ENCODE data around the gene LY6G6F.

LY6G6F gene

DNA sequence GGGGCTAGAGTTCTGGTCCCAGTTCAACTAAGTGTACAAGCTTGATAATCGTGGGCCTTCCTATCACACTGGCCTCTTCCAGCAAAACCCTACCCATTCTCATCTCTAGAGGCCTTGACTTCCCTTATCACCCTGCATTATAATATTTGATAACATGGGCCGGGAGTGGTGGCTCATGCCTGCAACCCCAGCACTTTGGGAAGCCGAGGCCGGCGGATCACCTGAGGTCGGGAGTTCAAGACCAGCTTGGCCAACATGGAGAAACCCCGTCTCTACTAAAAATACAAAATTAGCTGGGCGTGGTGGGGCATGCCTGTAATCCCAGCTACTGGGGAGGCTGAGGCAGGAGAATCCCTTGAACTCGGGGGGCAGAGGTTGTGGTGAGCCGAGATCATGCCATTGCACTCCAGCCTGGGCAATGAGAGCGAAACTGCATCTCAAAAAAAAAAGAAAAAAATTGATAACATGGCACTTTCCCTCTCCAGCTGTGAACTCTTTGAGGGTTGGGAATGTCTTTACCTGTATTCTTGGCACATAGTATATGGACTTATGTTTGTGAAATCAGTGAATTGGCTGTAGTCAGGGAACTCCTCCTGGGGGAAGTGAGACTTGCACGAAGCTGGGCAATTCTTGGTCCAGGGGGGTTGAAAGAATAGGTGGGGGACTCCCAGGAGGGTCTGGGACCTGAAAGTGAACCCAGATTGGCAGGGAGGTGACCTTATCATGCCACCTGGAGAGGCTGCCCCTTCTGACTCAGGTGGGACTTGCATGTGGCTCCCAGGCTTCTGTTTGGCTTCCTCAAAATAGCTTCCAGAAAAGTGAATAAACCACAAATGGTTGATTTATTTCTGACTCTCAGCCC, 45.2 kb upstream of the LY6G6F start:
- Histone ChIP-seq H4K20me1 (ENCODE audit: low read depth, low read length) (no peaks in the 10 kb centered on the region), H3K27me3 (ENCODE audit: low read length) (no peaks in the 10 kb centered on the region), H3K27ac (ENCODE audit: low read depth, low read length) (peak overlapping the region; percentile 66), H3K9me2 (replicated peaks; ENCODE audit: insufficient read depth, low read length) (no peaks in the 10 kb centered on the region), H3K36me3 (ENCODE audit: low read length) (no peaks in the 10 kb centered on the region), H2AFZ (ENCODE audit: low read depth, low read length, severe bottlenecking) (no peak overlapping the region), H3F3A (ENCODE audit: insufficient read depth) (peaks cover 28% of the 10 kb centered on the region), H3K79me2 (ENCODE audit: insufficient read depth, low read length) (peaks cover 52% of the 10 kb centered on the region), H3K4me3 (ENCODE audit: insufficient read depth, low read length, poor library complexity, severe bottlenecking) (peak overlapping the region; percentile 75), H3K9me3 (ENCODE audit: insufficient read depth, low read length) (no peaks in the 10 kb centered on the region), H3K4me2 (ENCODE audit: low read depth, low read length, poor library complexity, severe bottlenecking) (peak overlapping the region; percentile 81), H3K9ac (ENCODE audit: low read length) (peak overlapping the region; percentile 76)
- no peak for TF ChIP-seq EZH2phosphoT487 (conservative IDR thresholded peaks at IDR 0.05; ENCODE audit: low read length)
- TF ChIP-seq, protein P1, sequence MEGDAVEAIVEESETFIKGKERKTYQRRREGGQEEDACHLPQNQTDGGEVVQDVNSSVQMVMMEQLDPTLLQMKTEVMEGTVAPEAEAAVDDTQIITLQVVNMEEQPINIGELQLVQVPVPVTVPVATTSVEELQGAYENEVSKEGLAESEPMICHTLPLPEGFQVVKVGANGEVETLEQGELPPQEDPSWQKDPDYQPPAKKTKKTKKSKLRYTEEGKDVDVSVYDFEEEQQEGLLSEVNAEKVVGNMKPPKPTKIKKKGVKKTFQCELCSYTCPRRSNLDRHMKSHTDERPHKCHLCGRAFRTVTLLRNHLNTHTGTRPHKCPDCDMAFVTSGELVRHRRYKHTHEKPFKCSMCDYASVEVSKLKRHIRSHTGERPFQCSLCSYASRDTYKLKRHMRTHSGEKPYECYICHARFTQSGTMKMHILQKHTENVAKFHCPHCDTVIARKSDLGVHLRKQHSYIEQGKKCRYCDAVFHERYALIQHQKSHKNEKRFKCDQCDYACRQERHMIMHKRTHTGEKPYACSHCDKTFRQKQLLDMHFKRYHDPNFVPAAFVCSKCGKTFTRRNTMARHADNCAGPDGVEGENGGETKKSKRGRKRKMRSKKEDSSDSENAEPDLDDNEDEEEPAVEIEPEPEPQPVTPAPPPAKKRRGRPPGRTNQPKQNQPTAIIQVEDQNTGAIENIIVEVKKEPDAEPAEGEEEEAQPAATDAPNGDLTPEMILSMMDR (IDR thresholded peaks at IDR 0.05; ENCODE audit: insufficient read depth, low read length, poor library complexity, severe bottlenecking): no peak

DNA sequence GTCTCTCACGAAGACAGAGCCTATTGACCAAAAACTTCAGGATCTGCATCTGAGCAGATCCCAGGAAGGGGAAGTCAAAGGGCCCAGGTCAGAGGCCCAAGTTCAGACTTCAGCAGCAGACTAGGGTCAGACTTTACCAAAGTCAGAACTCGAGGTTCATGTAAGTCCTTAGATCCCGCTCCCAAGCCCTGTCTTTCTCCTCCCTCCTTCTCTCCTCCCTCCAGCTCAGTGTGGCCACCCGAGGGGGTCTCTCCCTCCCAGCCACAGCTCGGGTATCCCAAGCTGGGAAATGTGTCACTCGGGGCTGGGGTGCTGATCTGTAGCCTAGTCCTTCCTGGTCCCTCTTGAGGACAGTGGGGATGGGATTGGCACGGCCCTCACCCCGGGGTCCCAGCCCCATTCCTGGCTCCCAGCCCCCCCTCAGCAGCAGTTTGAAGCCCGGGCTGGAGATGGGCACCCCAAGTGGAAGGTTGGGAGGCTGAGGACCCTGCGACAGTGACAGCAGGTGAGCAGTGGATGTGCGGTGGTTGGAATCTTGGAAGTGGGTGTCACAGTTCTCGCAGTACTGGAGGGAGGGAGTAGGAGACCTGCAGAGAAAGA, 44.4 kb upstream of the LY6G6F start:
- 0 out of 2 replicates have a peak, but pooled peaks cover 3% of the 10 kb centered on the region for H3K36me3 ChIP-seq (ENCODE audit: low read length)
- no peaks in the 10 kb centered on the region for H4K20me1 ChIP-seq (ENCODE audit: low read depth, low read length)
- peak overlapping the region; percentile 33 for H3K27ac ChIP-seq (ENCODE audit: low read depth, low read length)
- no peaks in the 10 kb centered on the region for H3K9me2 ChIP-seq (replicated peaks; ENCODE audit: insufficient read depth, low read length)
- TF ChIP-seq, protein P1 (IDR thresholded peaks at IDR 0.05; ENCODE audit: insufficient read depth, low read length, poor library complexity, severe bottlenecking): no peak
- no peak for TF ChIP-seq EZH2phosphoT487 (conservative IDR thresholded peaks at IDR 0.05; ENCODE audit: low read length)
- no peak overlapping the region for H3K4me3 ChIP-seq (ENCODE audit: insufficient read depth, low read length, poor library complexity, severe bottlenecking)
- no peaks in the 10 kb centered on the region for H3K9me3 ChIP-seq (ENCODE audit: insufficient read depth, low read length)
- no peak overlapping the region for H2AFZ ChIP-seq (ENCODE audit: low read depth, low read length, severe bottlenecking)
- H3F3A ChIP-seq (ENCODE audit: insufficient read depth): peaks cover 28% of the 10 kb centered on the region
- H3K27me3 ChIP-seq (ENCODE audit: low read length): no peaks in the 10 kb centered on the region
- H3K4me2 ChIP-seq (ENCODE audit: low read depth, low read length, poor library complexity, severe bottlenecking): peak overlapping the region; percentile 81
- H3K9ac ChIP-seq (ENCODE audit: low read length): peak overlapping the region; percentile 82
- H3K79me2 ChIP-seq (ENCODE audit: insufficient read depth, low read length): peaks cover 60% of the 10 kb centered on the region

DNA sequence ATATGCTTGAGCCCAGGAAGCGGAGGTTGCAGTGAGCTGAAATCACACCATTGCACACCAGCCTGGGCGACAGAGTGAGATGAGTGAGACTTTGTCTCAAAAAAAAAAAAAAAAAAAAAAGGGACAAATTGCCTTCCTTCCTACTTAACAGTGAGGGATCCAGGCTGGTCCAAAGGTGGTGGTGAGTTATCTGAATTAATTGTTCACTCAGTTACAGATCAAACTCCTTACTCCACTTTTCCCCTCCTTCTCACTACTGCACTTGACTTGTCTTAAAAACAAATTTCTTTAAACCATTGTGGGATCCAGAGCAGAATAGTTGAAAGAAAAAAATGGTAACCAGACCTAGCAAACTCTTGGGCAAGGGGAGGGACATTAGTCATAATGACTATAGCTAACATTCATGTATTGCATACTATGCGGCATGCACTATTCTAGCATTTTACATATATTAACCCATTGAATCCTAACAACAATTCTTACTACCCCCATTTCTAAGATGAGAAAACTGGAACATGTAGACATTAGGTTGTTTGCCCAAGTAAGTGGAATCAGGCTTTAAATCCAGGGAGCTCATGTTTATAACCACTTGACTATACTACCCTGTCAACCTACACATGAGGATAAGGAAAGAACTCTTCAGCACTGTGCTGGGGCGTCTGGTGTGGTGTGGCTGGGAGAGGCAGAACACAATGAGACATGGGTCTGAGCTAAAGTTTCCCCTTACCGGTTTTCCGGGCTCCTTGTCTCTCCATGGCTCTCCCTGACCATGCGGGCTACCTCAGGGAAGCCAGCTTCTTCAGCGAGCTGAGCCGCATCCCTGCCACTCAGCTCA, 43.3 kb upstream of the LY6G6F start:
- Histone ChIP-seq H3K27ac (ENCODE audit: low read depth, low read length) (peak overlapping the region; percentile 95), H3K36me3 (ENCODE audit: low read length) (peaks cover 12% of the 10 kb centered on the region), H3K4me3 (ENCODE audit: insufficient read depth, low read length, poor library complexity, severe bottlenecking) (peak overlapping the region; percentile 68), H3K9ac (ENCODE audit: low read length) (peak overlapping the region; percentile 82), H3K79me2 (ENCODE audit: insufficient read depth, low read length) (peaks cover 65% of the 10 kb centered on the region), H3K27me3 (ENCODE audit: low read length) (no peaks in the 10 kb centered on the region), H4K20me1 (ENCODE audit: low read depth, low read length) (no peaks in the 10 kb centered on the region; the same call in 1 of the 2 replicates), H3F3A (ENCODE audit: insufficient read depth) (peaks cover 28% of the 10 kb centered on the region), H3K9me3 (ENCODE audit: insufficient read depth, low read length) (no peaks in the 10 kb centered on the region), H3K4me2 (ENCODE audit: low read depth, low read length, poor library complexity, severe bottlenecking) (peak overlapping the region; percentile 81), H3K9me2 (replicated peaks; ENCODE audit: insufficient read depth, low read length) (no peaks in the 10 kb centered on the region), H2AFZ (ENCODE audit: low read depth, low read length, severe bottlenecking) (no peak overlapping the region)
- TF ChIP-seq, protein P1 (IDR thresholded peaks at IDR 0.05; ENCODE audit: insufficient read depth, low read length, poor library complexity, severe bottlenecking): no peak
- TF ChIP-seq EZH2phosphoT487 (conservative IDR thresholded peaks at IDR 0.05; ENCODE audit: low read length): no peak
